ENCODE data around the gene PLPP4.

DNA sequence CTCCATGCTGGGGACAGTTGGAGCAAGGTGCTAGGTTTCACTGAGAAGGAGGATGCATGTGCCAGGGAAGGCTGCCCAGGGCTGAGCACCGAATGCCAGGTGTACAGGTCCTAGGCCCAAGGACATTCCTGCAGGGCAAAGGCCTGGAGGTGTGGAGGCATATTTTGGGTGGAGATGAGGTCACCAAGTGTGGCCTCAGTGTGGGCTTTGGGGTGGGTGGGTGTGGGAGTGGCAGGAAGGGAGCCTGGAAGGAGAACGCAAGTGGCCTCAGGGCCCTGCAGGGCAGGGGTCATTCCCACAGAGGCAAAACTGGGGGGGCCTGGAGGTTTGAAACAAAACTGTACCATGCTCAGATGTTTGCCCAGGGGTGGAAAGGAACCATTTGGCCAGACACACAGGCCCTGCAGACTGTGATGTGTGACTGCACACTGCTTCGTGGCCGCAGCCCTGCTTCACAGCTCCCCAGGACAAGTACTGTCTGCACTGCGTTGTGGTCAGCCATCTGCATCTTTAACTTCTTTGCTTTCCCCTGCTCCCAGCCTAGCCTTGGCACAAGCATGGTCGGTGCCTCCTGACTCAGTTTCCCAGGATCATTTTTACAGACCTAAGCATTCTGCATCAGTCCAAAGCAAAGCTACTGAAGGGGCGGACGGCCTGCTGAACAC lies 5.1 kb downstream of the PLPP4 start:
- TF ChIP-seq ZFP3 (tag by site-specific recombination; IDR thresholded peaks at IDR 0.05; ENCODE audit: low read depth) (no peak), ZNF747 (tag by site-specific recombination; IDR thresholded peaks at IDR 0.05) (no peak), ZNF558 (tag by site-specific recombination; IDR thresholded peaks at IDR 0.05) (no peak)
- TF ChIP-seq, protein P1, sequence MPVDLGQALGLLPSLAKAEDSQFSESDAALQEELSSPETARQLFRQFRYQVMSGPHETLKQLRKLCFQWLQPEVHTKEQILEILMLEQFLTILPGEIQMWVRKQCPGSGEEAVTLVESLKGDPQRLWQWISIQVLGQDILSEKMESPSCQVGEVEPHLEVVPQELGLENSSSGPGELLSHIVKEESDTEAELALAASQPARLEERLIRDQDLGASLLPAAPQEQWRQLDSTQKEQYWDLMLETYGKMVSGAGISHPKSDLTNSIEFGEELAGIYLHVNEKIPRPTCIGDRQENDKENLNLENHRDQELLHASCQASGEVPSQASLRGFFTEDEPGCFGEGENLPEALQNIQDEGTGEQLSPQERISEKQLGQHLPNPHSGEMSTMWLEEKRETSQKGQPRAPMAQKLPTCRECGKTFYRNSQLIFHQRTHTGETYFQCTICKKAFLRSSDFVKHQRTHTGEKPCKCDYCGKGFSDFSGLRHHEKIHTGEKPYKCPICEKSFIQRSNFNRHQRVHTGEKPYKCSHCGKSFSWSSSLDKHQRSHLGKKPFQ (tag by site-specific recombination; IDR thresholded peaks at IDR 0.05): no peak

All from HEK293 (cell line).